HL-60 (cell line): ENCODE measurements around the gene OR51G2.

Source experiments
- CTCF ChIP-seq: IDR thresholded peaks from one replicate; pipeline ENCODE4 v1.5.1; 2011; ENCODE audit warnings: low read length, control low read depth, inconsistent platforms; ENCODE audit not compliant: insufficient read depth
- POLR2AphosphoS5 ChIP-seq: IDR thresholded peaks from 2 replicates; pipeline ENCODE4 v1.6.1; 2012; ENCODE audit warnings: low read depth

- no peak for TF ChIP-seq CTCF
- TF ChIP-seq POLR2AphosphoS5, result no peak
Observed at GRCh38 chr11:4936745-4937144, 17.6 kb upstream of the OR51G2 start.
